IPS-20b (cell line): ENCODE measurements around the gene ASTN2.

Experiments used
- H3K27ac ChIP-seq: one replicate; pipeline ENCODE4 v1.5.1; 2013; ENCODE audit warnings: low read length
- H3K27me3 ChIP-seq: 2 replicates; pipeline ENCODE4 v1.6.1; 2013; ENCODE audit warnings: mild to moderate bottlenecking, low read length, inconsistent platforms; ENCODE audit not compliant: insufficient read depth
- H3K36me3 ChIP-seq: 2 replicates; pipeline ENCODE4 v1.6.1; 2013; ENCODE audit warnings: low read depth, mild to moderate bottlenecking, inconsistent platforms, low read length, moderate library complexity; ENCODE audit not compliant: insufficient read depth
- H3K4me1 ChIP-seq: 2 replicates; pipeline ENCODE4 v1.6.1; 2013; ENCODE audit warnings: mild to moderate bottlenecking, control low read depth, inconsistent platforms, low read length, moderate library complexity; ENCODE audit not compliant: insufficient read depth
- H3K4me3 ChIP-seq: 2 replicates; pipeline ENCODE4 v1.5.1; 2013; ENCODE audit warnings: mild to moderate bottlenecking, low read length, inconsistent platforms
- H3K9ac ChIP-seq: 2 replicates; pipeline ENCODE4 v1.6.1; 2013; ENCODE audit warnings: low read depth, mild to moderate bottlenecking, inconsistent platforms, low read length, moderate library complexity
- H3K9me3 ChIP-seq: 2 replicates; pipeline ENCODE4 v1.6.1; 2013; ENCODE audit warnings: mild to moderate bottlenecking, low read depth, low read length, inconsistent platforms; ENCODE audit not compliant: insufficient read depth

Gene ASTN2

GRCh38 chr9:116589392-116590354, 825.2 kb downstream of the ASTN2 start:
- H3K27ac ChIP-seq = no peak overlapping the region
- no peak overlapping the region for H3K4me3 ChIP-seq
- H3K9ac ChIP-seq = no peak overlapping the region
- peaks cover 14% of the 10 kb centered on the region; the same call in 1 of the 2 replicates for H3K9me3 ChIP-seq
- no peaks in the 10 kb centered on the region for H3K27me3 ChIP-seq
- H3K36me3 ChIP-seq = no peaks in the 10 kb centered on the region
- no peaks in the 10 kb centered on the region for H3K4me1 ChIP-seq

GRCh38 chr9:116587919-116588318, 826.9 kb downstream of the ASTN2 start:
- Histone ChIP-seq H3K4me3 (no peak overlapping the region), H3K27ac (no peak overlapping the region), H3K9me3 (peaks cover 14% of the 10 kb centered on the region; the same call in 1 of the 2 replicates), H3K9ac (no peak overlapping the region), H3K36me3 (no peaks in the 10 kb centered on the region), H3K4me1 (no peaks in the 10 kb centered on the region), H3K27me3 (no peaks in the 10 kb centered on the region)

- H3K9ac ChIP-seq = no peak overlapping the region
- H3K9me3 ChIP-seq = peaks cover 14% of the 10 kb centered on the region; the same call in 1 of the 2 replicates
- no peaks in the 10 kb centered on the region for H3K4me1 ChIP-seq
- no peaks in the 10 kb centered on the region for H3K27me3 ChIP-seq
- H3K4me3 ChIP-seq = no peak overlapping the region
- H3K27ac ChIP-seq = no peak overlapping the region
- no peaks in the 10 kb centered on the region for H3K36me3 ChIP-seq
Measured at GRCh38 chr9:116585896-116586295, 829.0 kb downstream of the ASTN2 start.

GRCh38 chr9:116585204-116585603, 829.7 kb downstream of the ASTN2 start:
- H3K4me1 ChIP-seq = no peaks in the 10 kb centered on the region
- no peaks in the 10 kb centered on the region for H3K27me3 ChIP-seq
- no peaks in the 10 kb centered on the region for H3K36me3 ChIP-seq
- H3K27ac ChIP-seq = no peak overlapping the region
- peaks cover 14% of the 10 kb centered on the region; the same call in 1 of the 2 replicates for H3K9me3 ChIP-seq
- H3K4me3 ChIP-seq = no peak overlapping the region
- no peak overlapping the region for H3K9ac ChIP-seq

GRCh38 chr9:116580853-116581252, 834.0 kb downstream of the ASTN2 start:
- Histone ChIP-seq H3K9ac (no peak overlapping the region), H3K36me3 (no peaks in the 10 kb centered on the region), H3K27me3 (no peaks in the 10 kb centered on the region), H3K4me1 (no peaks in the 10 kb centered on the region), H3K4me3 (no peak overlapping the region), H3K27ac (no peak overlapping the region), H3K9me3 (no peaks in the 10 kb centered on the region)

GRCh38 chr9:116576386-116576785, 838.5 kb downstream of the ASTN2 start:
- Histone ChIP-seq H3K36me3 (no peaks in the 10 kb centered on the region), H3K4me3 (no peak overlapping the region), H3K9me3 (no peaks in the 10 kb centered on the region), H3K27ac (no peak overlapping the region), H3K27me3 (no peaks in the 10 kb centered on the region), H3K9ac (no peak overlapping the region), H3K4me1 (no peaks in the 10 kb centered on the region)

- H3K4me1 ChIP-seq = no peaks in the 10 kb centered on the region
- no peak overlapping the region for H3K27ac ChIP-seq
Measured at GRCh38 chr9:116574027-116574679, 840.7 kb downstream of the ASTN2 start.

GRCh38 chr9:116572095-116572748, 842.6 kb downstream of the ASTN2 start:
- Histone ChIP-seq H3K4me3 (no peak overlapping the region), H3K4me1 (no peaks in the 10 kb centered on the region), H3K27me3 (no peaks in the 10 kb centered on the region), H3K27ac (no peak overlapping the region), H3K9ac (no peak overlapping the region), H3K36me3 (no peaks in the 10 kb centered on the region), H3K9me3 (no peaks in the 10 kb centered on the region)

More at GRCh38 chr9:116574027-116574679, 840.7 kb downstream of the ASTN2 start:
- Histone ChIP-seq H3K9ac (no peak overlapping the region), H3K4me3 (no peak overlapping the region), H3K27me3 (no peaks in the 10 kb centered on the region), H3K9me3 (no peaks in the 10 kb centered on the region), H3K36me3 (no peaks in the 10 kb centered on the region)

- Histone ChIP-seq H3K4me1 (no peaks in the 10 kb centered on the region), H3K9me3 (no peaks in the 10 kb centered on the region), H3K27ac (no peak overlapping the region), H3K9ac (no peak overlapping the region), H3K27me3 (no peaks in the 10 kb centered on the region), H3K4me3 (no peak overlapping the region), H3K36me3 (no peaks in the 10 kb centered on the region)
Measured at GRCh38 chr9:116569111-116569510, 845.7 kb downstream of the ASTN2 start.

GRCh38 chr9:116566677-116567488, 848.0 kb downstream of the ASTN2 start:
- Histone ChIP-seq H3K4me3 (no peak overlapping the region), H3K9ac (no peak overlapping the region), H3K27me3 (no peaks in the 10 kb centered on the region), H3K9me3 (no peaks in the 10 kb centered on the region), H3K36me3 (no peaks in the 10 kb centered on the region), H3K27ac (no peak overlapping the region), H3K4me1 (no peaks in the 10 kb centered on the region)

- Histone ChIP-seq H3K27me3 (no peaks in the 10 kb centered on the region), H3K36me3 (no peaks in the 10 kb centered on the region), H3K4me1 (no peaks in the 10 kb centered on the region), H3K27ac (no peak overlapping the region), H3K4me3 (no peak overlapping the region), H3K9ac (no peak overlapping the region), H3K9me3 (no peaks in the 10 kb centered on the region)
Measured at GRCh38 chr9:116565986-116566385, 848.9 kb downstream of the ASTN2 start.
